ENCODE measurements around the gene SWAP70. TPM values are rescaled to one million over a fixed set of nuclear protein-coding genes. Genes with fewer than 3 reads are reported as not detected.

Gene SWAP70
- total and polyA plus RNA-seq, 10 of the 15 experiments (the other 5 are each of a cell fraction or from before 2014, with no cell fraction given) = 20.6 to 62.4 (median 41.7) TPM

DNA sequence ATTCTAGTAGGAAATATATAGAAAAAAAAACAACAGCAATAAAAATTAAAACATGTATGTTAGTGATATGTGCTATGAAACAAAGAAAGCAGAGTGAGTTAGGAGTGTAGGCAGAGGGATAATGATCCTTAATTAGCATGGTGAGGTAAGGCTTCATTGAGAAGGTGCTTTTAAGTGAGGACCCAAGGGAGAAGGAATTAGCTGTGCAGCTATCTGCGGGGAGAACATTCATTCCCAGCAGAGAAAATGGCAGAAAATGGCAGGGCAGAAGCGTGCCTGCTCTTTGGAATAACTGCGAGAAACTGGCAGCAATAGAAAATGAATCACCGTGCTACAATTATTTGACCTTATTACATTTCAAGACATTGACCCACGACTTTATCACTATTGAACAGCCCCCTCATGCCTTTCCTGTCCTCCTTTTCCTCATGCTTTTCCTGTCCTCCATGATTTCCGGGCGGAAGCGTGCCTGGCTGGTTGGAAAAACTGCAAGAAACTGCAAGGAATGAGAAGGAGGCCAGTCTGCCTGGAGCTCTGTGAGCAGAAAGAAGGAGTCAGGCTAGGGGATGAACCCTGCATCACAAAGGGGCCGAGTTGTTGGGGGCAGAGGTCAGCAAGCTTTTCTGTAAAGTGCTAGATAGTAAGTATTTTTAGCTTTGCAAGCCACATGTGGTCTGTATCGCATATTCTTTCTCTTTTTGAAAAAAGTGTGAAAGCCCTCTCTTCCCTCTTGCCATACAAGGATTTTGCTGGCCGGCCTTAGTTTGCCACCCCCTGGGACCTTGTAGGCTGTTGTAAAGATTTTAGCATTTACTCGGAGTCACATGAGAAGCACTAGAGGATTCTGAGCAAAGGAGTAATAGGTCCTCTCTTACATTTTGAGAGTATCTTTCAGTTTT lies 37.1 kb upstream of the SWAP70 start (continued):
- no peak; the same call in 1 of the 2 replicates for TF ChIP-seq EED (IDR thresholded peaks at IDR 0.05; ENCODE audit: low read depth)
- no peak for TF ChIP-seq SPI1 (IDR thresholded peaks at IDR 0.05; ENCODE audit: borderline replicate concordance, insufficient read depth, low read depth, low read length)
- no peak for TF ChIP-seq MYC (IDR thresholded peaks at IDR 0.05; ENCODE audit: insufficient read depth, insufficient read length, insufficient replicate concordance, low read length, severe bottlenecking)
- no peak for TF ChIP-seq NFXL1 (IDR thresholded peaks at IDR 0.05; ENCODE audit: borderline replicate concordance)
- no peak for TF ChIP-seq EGR1 (IDR thresholded peaks at IDR 0.05; ENCODE audit: borderline replicate concordance in 1 of 2, low read depth in 2 of 2, low read length in 2 of 2)
- TF ChIP-seq JUND (IDR thresholded peaks at IDR 0.05; ENCODE audit: low read depth, low read length) = no peak
- TF ChIP-seq, protein P1, sequence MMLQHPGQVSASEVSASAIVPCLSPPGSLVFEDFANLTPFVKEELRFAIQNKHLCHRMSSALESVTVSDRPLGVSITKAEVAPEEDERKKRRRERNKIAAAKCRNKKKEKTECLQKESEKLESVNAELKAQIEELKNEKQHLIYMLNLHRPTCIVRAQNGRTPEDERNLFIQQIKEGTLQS (IDR thresholded peaks at IDR 0.05; ENCODE audit: borderline replicate concordance, extremely low read depth, low read depth, low read length) = no peak
- TF ChIP-seq GATAD2B (conservative IDR thresholded peaks at IDR 0.05; ENCODE audit: low read depth) = no peak
- no peak for TF ChIP-seq KLF5 (IDR thresholded peaks at IDR 0.05; ENCODE audit: partially characterized antibody)
- TF ChIP-seq STAT3 (IDR thresholded peaks at IDR 0.05; ENCODE audit: low read depth, low read length) = no peak
- no peak for TF ChIP-seq RB1 (IDR thresholded peaks at IDR 0.05; ENCODE audit: borderline replicate concordance)
- TF ChIP-seq, protein P2, sequence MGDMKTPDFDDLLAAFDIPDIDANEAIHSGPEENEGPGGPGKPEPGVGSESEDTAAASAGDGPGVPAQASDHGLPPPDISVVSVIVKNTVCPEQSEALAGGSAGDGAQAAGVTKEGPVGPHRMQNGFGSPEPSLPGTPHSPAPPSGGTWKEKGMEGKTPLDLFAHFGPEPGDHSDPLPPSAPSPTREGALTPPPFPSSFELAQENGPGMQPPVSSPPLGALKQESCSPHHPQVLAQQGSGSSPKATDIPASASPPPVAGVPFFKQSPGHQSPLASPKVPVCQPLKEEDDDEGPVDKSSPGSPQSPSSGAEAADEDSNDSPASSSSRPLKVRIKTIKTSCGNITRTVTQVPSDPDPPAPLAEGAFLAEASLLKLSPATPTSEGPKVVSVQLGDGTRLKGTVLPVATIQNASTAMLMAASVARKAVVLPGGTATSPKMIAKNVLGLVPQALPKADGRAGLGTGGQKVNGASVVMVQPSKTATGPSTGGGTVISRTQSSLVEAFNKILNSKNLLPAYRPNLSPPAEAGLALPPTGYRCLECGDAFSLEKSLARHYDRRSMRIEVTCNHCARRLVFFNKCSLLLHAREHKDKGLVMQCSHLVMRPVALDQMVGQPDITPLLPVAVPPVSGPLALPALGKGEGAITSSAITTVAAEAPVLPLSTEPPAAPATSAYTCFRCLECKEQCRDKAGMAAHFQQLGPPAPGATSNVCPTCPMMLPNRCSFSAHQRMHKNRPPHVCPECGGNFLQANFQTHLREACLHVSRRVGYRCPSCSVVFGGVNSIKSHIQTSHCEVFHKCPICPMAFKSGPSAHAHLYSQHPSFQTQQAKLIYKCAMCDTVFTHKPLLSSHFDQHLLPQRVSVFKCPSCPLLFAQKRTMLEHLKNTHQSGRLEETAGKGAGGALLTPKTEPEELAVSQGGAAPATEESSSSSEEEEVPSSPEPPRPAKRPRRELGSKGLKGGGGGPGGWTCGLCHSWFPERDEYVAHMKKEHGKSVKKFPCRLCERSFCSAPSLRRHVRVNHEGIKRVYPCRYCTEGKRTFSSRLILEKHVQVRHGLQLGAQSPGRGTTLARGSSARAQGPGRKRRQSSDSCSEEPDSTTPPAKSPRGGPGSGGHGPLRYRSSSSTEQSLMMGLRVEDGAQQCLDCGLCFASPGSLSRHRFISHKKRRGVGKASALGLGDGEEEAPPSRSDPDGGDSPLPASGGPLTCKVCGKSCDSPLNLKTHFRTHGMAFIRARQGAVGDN (IDR thresholded peaks at IDR 0.05) = peak; percentile 29; the same call in 1 of the 2 replicates
- no peak for TF ChIP-seq MXI1 (IDR thresholded peaks at IDR 0.05; ENCODE audit: low read depth, low read length)
- TF ChIP-seq, protein P3, sequence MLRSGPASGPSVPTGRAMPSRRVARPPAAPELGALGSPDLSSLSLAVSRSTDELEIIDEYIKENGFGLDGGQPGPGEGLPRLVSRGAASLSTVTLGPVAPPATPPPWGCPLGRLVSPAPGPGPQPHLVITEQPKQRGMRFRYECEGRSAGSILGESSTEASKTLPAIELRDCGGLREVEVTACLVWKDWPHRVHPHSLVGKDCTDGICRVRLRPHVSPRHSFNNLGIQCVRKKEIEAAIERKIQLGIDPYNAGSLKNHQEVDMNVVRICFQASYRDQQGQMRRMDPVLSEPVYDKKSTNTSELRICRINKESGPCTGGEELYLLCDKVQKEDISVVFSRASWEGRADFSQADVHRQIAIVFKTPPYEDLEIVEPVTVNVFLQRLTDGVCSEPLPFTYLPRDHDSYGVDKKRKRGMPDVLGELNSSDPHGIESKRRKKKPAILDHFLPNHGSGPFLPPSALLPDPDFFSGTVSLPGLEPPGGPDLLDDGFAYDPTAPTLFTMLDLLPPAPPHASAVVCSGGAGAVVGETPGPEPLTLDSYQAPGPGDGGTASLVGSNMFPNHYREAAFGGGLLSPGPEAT (IDR thresholded peaks at IDR 0.05; ENCODE audit: low read depth) = 0 out of 2 replicates have a peak, but pooled peaks have one; percentile 25
- no peak for TF ChIP-seq ZNF622 (IDR thresholded peaks at IDR 0.05)
- no peak for TF ChIP-seq MEF2A (IDR thresholded peaks at IDR 0.05; ENCODE audit: insufficient read depth, low read depth, low read length)
- TF ChIP-seq SMARCA5 (IDR thresholded peaks at IDR 0.05) = no peak
- TF ChIP-seq JUNB (IDR thresholded peaks at IDR 0.05) = no peak
- TF ChIP-seq SREBF2 (IDR thresholded peaks at IDR 0.05; ENCODE audit: low read length) = no peak
- TF ChIP-seq ZNF207 (IDR thresholded peaks at IDR 0.05; ENCODE audit: borderline replicate concordance) = no peak
- TF ChIP-seq RCOR1 (conservative IDR thresholded peaks at IDR 0.05; ENCODE audit: low read depth, low read length) = no peak

All from GM12878 (cell line).